HG02970 (cell line): ENCODE measurements around the gene LIMA1.
"Not testable (repeated sequence)": the region's sequence is repeated elsewhere in the genome, so short reads cannot be mapped to it uniquely, and the experiment has no call there.

ENCODE experiments used
- ATAC-seq: cut with Tn5 transposase; IDR thresholded peaks from one replicate; pipeline ENCODE4 v1.9.1; 2021; ENCODE audit warnings: mild to moderate bottlenecking, moderate library complexity, moderate number of reproducible peaks; ENCODE audit not compliant: unreplicated experiment, low FRiP score

Gene LIMA1

DNA sequence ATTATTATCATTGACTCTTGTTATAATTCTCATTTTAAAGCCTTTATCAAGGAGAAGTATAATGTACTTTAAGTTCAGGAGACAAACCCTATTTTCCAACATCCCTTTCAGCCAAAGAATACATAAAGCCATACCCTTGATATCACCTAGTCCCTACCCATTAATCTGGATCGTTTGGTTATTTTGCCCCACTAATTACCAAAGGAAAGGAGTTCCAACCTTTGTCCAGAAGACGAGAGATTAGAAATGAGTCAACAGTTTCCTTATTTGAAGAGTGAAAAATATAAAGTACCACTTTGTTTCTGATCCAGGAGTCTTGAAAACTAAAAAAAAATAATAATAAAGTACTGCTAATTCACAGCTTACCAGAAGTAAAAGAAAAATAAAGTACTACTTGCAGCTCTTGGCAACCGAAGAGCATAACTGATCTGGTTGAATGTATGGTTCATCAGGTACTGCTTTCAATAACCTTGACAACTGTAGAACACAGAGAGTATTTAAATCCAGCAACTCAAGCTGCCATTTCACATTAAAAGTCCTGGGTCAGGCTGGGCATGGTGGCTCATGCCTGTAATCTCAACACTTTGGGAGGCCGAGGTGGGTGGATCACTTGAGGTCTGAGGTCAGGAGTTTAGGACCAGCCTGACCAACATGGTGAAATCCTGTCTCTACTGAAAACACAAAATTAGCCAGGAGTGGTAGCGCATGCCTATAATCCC, 33.7 kb downstream of the LIMA1 start:
- ATAC-seq: no peak

DNA sequence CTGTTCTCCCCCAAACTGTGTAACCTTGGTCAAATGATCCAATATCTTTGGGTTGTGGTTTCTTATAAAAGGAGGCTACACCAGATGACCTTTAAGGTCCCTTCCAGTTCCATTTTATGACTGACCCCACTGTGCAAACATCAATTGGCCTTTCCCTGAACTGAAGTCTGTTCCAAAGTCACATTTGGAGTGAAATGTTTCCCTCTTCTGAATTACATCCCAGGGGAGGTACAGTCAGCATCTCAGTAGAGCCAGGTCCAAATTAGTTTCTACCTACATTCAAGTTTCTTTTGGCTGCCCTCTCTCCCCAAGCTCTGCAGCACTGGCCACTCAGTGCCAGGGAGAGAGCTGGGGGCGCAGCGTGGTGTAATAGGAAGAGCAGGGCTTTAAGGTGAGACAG, 34.4 kb downstream of the LIMA1 start:
- ATAC-seq: no peak

DNA sequence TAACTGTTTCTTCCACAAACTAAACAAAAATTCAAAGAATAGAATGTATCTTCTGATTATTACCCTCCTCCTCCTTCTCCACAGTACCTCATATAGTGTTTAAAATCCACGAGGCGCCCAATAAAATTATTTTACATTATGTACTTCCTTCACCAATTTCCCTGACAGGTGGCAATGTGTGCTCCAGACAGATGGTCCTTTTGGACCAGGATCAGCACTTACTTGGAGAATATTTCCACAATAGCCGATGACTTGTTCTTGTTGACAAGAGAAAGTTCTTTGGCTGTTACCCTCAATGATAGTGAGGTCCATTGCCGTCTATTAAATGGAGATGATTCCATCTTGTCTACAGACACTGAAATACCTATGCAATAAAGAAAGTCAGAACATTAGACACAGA, 34.9 kb downstream of the LIMA1 start:
- no peak for ATAC-seq

DNA sequence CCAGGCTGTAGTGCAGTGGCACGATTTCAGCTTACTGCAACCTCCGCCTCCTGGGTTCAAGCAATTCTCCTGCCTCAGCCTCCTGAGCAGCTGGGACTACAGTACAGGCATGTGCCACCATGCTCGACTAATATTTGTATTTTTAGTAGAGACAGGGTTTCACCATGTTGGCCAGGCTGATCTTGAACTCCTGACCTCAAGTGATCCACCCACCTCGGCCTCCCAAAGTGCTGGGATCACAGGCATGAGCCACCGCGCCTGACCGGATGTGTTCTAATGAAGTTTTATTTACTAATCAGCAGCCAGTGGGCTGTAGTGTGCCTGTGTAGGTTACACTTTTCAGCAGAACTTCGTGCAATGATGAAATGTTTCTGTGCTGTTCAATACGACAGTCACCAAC, 35.7 kb downstream of the LIMA1 start:
- not testable (repeated sequence) for ATAC-seq

DNA sequence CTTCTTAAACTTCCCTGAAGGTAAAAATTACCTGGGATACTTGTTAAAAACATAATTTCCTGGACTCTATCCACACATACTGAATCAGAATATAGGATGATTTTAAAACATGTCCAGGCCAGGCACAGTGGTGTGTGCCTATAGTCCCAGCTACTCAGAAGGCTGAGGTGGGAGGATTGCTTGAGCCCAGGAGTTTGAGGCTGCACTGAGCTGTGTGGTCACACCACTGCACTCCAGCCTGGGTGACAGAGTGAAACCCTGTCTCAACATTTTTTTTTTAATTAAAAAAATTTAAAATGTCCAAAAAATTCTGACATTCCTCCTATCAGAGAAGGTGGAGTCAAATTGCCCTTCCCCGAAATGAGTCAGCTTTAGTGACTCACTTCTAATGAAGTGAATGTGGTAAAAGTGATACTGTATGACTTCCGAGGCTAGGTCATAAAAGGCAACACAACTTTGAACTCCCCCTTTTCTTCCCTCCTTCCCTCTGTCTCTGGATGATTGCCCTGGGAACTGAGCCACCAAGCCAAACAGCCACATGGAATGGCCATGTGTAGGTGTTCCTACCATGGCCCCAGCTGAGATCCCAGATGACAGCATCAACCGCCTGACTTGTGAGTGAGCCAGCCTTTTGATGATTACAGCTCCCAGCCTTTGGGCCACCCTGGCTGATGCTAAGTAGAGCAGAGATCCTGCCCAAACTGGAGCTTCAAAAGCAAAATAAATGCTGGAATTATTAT, 36.3 kb downstream of the LIMA1 start:
- no peak for ATAC-seq

DNA sequence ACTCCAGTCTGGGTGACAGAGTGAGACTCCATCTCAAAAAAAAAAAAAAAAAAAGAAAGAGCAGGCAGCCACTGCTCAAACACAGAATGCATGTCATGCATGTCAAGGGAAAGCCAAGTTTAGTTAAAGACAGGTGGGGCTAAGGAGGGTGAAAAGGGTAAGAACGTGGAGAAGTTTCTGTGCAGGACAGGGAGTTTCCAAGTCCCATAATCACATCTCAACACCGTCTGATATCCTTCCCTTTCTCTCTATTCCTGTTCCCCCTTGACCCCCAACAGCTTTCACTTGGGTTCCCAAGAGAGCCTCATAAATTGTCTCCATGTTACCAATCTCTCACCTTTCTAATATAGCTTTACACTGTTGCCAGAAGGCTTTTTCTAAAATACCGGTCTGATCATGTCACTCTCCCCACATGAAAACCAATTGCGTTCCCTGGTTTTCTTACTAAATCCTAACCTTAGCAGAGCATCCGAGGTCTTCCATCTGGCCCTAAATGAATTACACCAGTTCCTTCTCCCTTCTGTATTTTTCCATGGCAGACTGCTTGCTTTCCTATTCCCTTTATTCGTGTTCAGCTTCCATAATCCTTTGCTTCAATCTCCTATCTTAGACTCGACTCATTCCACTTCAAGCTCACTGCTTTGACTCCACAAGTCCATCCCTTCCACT, 37.0 kb downstream of the LIMA1 start:
- ATAC-seq: no peak

DNA sequence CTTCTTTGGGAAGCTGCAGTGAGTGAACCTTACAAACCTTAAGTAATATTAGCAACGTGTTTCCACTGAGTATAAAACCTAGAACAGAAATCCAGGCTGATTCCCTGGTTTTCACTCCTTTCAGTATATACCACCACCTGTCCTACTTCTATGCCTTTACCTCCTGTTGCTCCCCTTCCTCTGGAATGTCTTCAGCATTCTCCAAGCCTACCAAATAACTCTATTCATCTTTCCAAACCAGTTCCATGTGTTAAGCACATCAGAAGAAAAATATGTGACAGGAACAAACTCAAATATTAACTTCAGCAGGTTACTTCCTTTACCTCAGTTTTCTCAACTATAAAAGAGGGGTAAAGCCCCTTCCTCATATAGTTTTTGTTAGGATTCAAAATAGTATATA, 39.8 kb downstream of the LIMA1 start:
- no peak for ATAC-seq

DNA sequence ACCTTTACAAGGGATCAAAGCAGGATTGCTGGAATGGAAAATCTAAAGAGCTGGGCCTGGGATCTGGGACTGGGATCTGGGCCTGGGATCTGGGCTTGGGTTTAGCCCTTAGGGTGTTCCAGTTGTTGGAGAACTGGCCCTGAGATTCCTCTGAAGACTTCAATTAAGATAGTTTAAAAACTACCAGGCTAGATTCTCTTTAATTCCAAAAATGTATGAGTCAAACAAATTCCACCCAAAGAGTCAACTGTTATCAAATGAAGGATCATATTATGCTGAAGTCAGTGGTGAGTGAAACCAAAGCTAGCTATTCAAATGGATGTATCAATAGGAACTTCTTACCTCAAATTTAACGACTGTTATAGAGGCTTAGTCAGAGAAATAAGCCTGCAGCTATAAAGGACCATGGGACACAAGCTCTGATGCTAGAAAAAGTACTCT, 40.5 kb downstream of the LIMA1 start:
- no peak for ATAC-seq

DNA sequence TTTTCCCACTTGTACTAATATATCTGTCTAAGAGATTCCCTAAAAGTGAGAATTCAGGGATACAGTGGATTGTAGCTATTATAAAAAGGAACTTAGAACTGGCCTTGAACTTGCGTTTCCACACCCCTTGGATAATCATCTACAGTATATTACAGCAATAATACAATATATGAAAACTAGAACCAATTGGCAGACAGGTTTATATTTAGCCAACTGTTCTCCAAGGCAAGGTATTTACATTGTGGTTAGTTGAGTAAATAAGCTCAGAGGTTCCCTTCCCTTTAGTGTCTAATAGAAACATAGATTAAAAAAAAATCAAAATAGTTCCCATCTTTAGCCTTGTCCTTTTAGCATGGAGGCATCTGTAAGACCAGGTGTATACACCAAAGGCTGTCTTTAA, 42.1 kb downstream of the LIMA1 start:
- no peak for ATAC-seq

DNA sequence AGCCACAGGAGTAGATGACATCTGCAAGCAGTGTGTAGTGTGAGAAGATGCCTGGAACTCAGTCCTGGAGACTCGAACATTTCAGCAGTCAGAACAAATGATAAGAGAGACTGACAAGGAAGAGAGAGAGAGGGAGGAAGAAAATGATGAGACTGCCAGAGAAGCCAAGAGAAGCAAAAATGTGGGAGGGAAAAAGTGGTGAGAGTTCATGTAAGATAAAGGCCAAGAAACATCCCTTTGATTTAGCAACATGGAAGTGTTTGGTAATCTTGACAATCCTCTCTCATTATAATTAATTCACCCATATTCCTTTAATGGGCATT, 42.6 kb downstream of the LIMA1 start:
- ATAC-seq: no peak

DNA sequence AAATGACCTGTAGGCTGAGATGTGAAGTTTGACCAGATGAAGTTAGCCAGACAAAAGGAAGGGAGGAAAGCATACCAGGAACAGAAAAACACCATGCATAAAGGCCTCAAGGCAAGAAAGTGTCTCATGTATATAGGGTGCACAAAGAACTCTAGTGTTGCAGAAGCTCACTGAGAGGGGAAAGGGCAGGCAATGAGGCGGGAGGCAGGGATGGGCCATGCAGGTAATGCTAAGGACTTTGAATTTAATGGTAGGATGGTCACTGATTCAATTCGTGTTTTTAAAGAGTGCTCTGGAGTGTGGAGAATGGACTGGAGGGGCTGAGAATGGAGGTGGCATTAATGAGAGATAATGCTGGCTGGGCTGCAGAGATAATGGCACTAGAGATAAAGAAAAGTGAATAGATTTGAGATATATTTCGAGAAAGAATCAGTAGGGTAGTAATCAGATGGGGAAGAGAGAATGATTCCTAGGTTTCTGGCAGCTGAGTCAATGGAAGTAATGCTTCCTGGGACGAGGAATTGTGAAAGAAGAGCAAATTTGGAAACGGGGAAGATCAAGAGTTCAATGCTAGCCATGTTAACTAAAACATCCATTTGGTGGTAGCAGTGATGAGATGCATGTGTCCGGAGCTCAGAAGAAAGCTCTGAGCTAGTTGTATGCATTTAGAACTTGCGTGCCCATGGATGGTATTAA, 43.1 kb downstream of the LIMA1 start:
- ATAC-seq: no peak

DNA sequence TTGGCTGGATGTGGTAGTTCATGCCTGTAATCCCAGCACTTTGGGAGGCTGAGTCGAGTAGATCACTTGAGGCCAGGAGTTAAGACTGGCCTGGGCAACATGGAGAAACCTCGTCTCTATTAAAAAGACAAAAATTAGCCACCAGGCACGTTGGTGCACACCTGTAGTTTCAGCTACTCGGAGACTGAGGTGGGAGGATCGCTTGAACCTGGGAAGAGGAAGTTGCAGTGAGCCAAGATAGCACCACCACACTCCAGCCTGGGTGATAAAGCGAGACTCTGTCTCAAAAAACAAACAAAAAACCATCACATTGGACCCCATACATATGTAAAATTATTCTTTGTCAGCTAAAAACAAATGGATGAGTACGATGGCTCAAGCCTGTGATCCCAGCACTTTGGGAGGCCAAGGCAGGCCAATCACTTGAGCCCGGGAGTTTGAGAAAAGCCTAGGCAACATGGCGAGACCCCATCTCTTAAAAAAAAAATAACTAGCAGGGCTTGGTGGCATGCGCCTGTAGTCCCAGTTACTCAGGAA, 43.9 kb downstream of the LIMA1 start:
- ATAC-seq: no peak

DNA sequence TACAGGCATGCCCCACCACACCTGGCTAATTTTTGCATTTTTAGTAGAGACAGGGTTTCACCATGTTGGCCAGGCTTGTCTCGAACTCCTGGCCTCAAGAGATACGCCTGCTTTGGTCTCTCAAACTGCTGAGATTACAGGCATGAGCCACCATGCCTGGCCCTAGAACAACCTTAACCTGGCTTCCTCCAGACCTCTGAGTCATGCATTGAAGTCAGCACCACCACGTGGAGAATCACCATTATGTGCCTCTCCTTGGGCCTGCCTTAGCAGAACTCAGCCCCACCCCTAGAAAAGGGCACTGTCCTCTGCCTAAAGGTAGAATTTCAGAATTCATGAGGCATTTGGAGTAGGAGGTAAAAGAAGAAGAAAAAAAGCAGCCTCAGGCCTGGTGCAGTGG, 49.0 kb downstream of the LIMA1 start:
- no peak for ATAC-seq

DNA sequence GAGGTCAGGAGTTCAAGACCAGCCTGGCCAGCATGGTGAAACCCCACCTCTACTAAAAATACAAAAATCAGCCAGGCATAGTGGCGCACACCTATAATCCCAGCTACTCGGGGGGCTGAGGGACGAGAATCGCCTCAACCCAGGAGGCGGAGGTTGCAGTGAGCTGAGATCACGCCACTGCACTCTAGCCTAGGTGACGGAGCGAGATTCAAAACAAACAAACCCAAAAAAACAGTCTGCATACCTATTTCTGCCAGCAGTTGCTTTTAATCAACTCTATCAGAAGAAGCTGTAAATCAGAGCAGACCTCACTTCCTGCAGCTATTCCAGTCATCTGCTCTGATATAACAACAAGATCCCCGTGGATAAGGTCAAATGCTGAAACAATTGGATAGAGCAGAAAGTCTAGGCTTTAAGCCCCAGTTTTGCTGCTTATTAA, 50.5 kb downstream of the LIMA1 start:
- no peak for ATAC-seq

DNA sequence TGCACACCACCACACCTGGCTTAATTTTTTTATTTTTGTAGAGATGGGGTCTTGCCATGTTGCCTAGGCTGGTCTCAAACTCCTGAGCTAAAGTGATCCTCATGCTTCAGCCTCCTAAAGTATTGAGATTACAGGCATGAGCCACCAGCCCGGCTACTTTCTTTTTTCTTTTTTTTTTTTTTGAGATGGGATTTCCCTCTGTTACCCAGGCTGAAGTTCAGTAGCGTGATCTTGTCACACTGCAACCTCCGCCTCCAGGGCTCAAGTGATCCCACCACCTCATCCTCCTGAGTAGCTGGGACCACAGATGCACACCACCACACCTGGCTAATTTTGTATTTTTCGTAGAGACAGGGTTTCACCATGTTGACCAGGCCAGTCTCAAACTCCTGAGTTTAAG, 51.1 kb downstream of the LIMA1 start:
- no peak for ATAC-seq

DNA sequence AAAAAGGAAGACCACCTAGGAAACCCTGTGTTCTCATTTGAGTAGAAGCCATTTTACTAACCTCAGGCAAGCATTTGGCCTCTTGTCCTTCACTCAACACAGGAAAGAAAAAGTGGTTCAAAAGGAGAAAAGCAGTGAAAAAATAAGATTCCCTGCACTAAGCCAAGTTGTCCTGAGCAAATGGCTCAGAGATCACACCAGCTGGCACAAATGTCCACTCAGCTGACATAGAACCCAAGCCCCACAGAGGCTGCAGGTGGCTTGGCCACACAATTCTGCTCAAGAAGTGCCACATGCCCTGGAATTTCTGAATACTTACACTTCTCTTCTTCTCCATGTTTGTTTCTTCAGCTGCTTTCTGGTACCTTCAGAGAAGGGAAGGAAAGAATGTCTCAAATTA, 52.0 kb downstream of the LIMA1 start:
- no peak for ATAC-seq

DNA sequence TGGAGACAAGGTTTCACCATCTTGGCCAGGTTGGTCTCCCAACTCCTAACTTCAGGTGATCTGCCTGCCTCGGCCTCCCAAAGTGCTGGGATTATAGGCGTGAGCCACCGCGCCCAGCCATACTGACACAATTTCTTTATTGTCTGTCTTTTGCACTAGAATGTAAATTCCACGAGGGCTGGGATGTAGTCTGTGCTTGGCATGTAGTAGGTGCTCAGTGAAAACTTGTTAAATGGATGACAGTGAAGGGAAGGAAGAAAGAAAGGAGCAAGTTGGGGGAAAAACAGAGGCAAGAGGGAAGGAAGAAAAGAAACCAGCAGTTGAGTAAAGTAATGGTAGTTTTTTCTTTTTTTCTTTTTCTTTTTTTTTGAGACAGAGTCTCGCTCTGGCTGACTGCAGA, 53.1 kb downstream of the LIMA1 start:
- ATAC-seq: no peak

DNA sequence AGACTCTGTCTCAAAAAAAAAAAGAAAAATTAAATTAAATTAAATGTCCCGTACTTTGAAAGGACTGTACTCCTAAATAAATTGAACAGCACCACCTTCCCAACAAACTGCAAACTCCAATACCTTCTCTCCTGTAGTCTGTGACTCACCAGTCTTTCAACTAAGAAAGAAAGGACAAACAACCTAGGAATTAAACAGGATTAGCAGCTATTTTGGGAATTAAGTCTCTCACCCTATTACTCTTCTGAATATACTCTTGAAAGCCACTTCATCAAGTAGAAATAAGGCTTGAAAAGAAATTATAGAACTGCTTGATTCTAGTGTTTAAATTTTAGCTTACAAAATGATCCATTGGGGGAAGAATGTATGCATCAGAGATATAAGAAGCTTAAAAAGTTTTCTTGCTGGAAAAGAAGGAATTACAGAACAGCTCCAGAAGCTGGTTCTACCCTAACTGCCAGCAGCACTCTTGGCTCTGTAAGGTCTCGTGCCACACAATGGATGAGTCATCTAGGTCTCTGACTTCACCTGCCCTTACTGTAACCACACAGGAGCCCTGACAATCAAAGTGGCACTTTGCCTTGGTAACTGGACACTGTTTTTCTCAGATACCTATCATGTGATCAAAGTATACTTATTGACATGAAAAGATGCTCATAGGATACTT, 59.2 kb downstream of the LIMA1 start:
- no peak for ATAC-seq

DNA sequence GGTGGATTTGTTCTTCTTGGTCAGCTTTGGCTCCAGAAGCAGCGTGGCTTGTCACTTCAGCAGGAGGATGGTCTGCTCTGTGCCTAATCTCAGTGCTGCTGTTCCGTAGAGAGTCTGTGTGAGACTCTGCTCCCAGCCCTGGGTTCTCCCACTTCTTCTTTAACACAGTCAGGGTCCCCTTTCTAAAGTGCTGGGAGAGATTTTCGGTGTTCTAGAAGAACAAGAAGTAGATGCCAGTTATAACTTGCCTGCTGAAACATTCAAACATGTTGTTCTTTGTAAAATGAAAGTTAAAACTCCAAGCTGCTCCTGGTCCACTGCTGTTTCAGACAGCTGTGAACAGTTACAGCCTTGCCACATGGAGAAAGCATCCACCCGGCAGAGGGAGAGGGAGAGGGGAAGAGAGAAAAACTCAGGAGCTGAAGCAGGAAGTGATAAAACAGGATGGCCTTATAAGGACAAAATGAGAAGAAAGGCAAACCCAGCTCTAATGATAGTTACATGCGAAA, 61.0 kb downstream of the LIMA1 start:
- no peak for ATAC-seq
